HCT116 (cell line): Measurements from ENCODE around the gene GPR83. TPM values are rescaled to one million over a fixed set of nuclear protein-coding genes. Genes with fewer than 3 reads are reported as not detected.

Source experiments
- ATAC-seq: fragments of 200-7000 bp; cut with Tn5 transposase; 2 replicates; pipeline ENCODE4 v1.9.1; 2020; ENCODE audit warnings: mild to moderate bottlenecking, moderate library complexity
- BruUV-seq: library from RNA; stranded (reverse); fragments of 400-500 nt; replicated peaks from 2 replicates; lab custom pipeline; 2021; lab: Mats Ljungman, UMichigan
- CTCF ChIA-PET: fragments of 300-600 bp; sonication (Branson Sonifier 250); formaldehyde crosslinking; loops from one replicate; lab custom pipeline; 2021; ENCODE audit warnings: antibody characterized with exemption; lab: Charles Lee
- POLR2A ChIA-PET: fragments of 300-600, 350-600 bp; sonication (Branson Sonifier 250); formaldehyde crosslinking; loops from one replicate; lab custom pipeline; 2021; ENCODE audit warnings: antibody characterized with exemption; lab: Charles Lee
- RAD21 ChIA-PET, 2 experiments: fragments of 300-600 bp; sonication (Branson Sonifier 250); formaldehyde crosslinking; loops; one replicate each; lab custom pipeline; 2023; ENCODE audit warnings: low total read pairs in 2 of 2; ENCODE audit not compliant: uncharacterized antibody in 2 of 2, unreplicated experiment in 2 of 2, low non-redundant PET in 1 of 2; lab: Charles Lee
- DNase-seq: peaks from one replicate; pipeline ENCODE4 v3.0.0-alpha.2; 2010; ENCODE audit warnings: low read depth, low spot score
- H2AFZ ChIP-seq: fragments of 200-600 bp; shearing (Covaris generic), sonication (generic); 2 replicates; pipeline ENCODE4 v1.6.1; 2017; ENCODE audit warnings: low read depth, mixed run types, mixed read lengths, antibody characterized with exemption, low read length; ENCODE audit not compliant: poor library complexity, severe bottlenecking
- H3K27ac ChIP-seq: 2 replicates; pipeline ENCODE4 v1.5.1; 2012; ENCODE audit warnings: low read depth, low read length
- H3K27me3 ChIP-seq: fragments of 200-600 bp; sonication (generic); 2 replicates; pipeline ENCODE4 v1.6.1; 2016; ENCODE audit warnings: mixed run types, low read length, mixed read lengths; ENCODE audit not compliant: insufficient read depth
- H3K36me3 ChIP-seq, 2 experiments: fragments of 200-500 bp in 1 of 2; fragments of 200-600 bp in 1 of 2; sonication (Bioruptor generic) in 1 of 2; sonication (generic) in 1 of 2; 2 replicates each; pipeline versions ENCODE4 v1.5.1 to v1.6.1; 2014 to 2016; ENCODE audit warnings: low read length in 2 of 2, inconsistent platforms in 1 of 2, mixed read lengths in 1 of 2, mixed run types in 1 of 2; ENCODE audit not compliant: insufficient read depth in 2 of 2, control insufficient read depth in 1 of 2
- H3K4me1 ChIP-seq, 2 experiments: fragments of 200-600 bp in 1 of 2; sonication (generic) in 1 of 2; 2 replicates each; pipeline versions ENCODE4 v1.5.1 to v1.6.1; 2012 to 2017; ENCODE audit warnings: low read length in 2 of 2, inconsistent platforms in 1 of 2, mild to moderate bottlenecking in 1 of 2, mixed read lengths in 1 of 2, mixed run types in 1 of 2, moderate library complexity in 1 of 2; ENCODE audit not compliant: insufficient read depth in 2 of 2, control insufficient read depth in 1 of 2
- H3K4me2 ChIP-seq: fragments of 200-600 bp; sonication (generic); 2 replicates; pipeline ENCODE4 v1.6.1; 2017; ENCODE audit warnings: mixed run types, low read length, mixed read lengths
- H3K4me3 ChIP-seq, 2 experiments: fragments of 200-600 bp in 1 of 2; sonication (generic) in 1 of 2; replicated peaks in 1 of 2; 2 replicates each; pipeline ENCODE4 v1.5.1; 2011 to 2016; ENCODE audit warnings: low read length in 2 of 2, control low read depth in 1 of 2, low read depth in 1 of 2, mild to moderate bottlenecking in 1 of 2, mixed read lengths in 1 of 2, mixed run types in 1 of 2
- H3K79me2 ChIP-seq: fragments of 200-600 bp; sonication (generic); 2 replicates; pipeline ENCODE4 v1.6.1; 2017; ENCODE audit warnings: mild to moderate bottlenecking, mixed run types, low read length, moderate library complexity, mixed read lengths; ENCODE audit not compliant: insufficient read depth
- H3K9ac ChIP-seq: fragments of 200-600 bp; sonication (generic); 2 replicates; pipeline ENCODE4 v1.6.1; 2016; ENCODE audit warnings: low read length, mixed read lengths
- H3K9me2 ChIP-seq: fragments of 200-600 bp; sonication (generic), shearing (Covaris generic); 2 replicates; pipeline ENCODE4 v1.6.1; 2017; ENCODE audit warnings: mixed run types, mild to moderate bottlenecking, moderate library complexity; ENCODE audit not compliant: insufficient read depth
- H3K9me3 ChIP-seq, 2 experiments: fragments of 200-500 bp in 1 of 2; fragments of 200-600 bp in 1 of 2; sonication (Bioruptor generic) in 1 of 2; sonication (generic) in 1 of 2; 2 replicates each; pipeline ENCODE4 v1.6.1; 2014 to 2017; ENCODE audit warnings: low read length in 2 of 2, mixed read lengths in 2 of 2, inconsistent platforms in 1 of 2, low read depth in 1 of 2, mild to moderate bottlenecking in 1 of 2, mixed run types in 1 of 2, moderate library complexity in 1 of 2; ENCODE audit not compliant: control insufficient read depth in 1 of 2, insufficient read depth in 1 of 2
- H4K20me1 ChIP-seq: fragments of 200-600 bp; sonication (generic), shearing (Covaris generic); 2 replicates; pipeline ENCODE4 v1.6.1; 2017; ENCODE audit warnings: mixed run types, mild to moderate bottlenecking, moderate library complexity; ENCODE audit not compliant: insufficient read depth
- CEBPB ChIP-seq: IDR thresholded peaks from 2 replicates; pipeline ENCODE4 v1.6.1; 2012; ENCODE audit warnings: low read depth
- ELF1 ChIP-seq: IDR thresholded peaks from 2 replicates; pipeline ENCODE4 v1.6.1; 2012; ENCODE audit warnings: low read depth, borderline replicate concordance
- EZH2phosphoT487 ChIP-seq: fragments of 200-600 bp; IDR thresholded peaks from 2 replicates; pipeline ENCODE4 v1.6.1; 2018; ENCODE audit warnings: antibody characterized with exemption, borderline replicate concordance
- FOSL1 ChIP-seq: IDR thresholded peaks from 2 replicates; pipeline ENCODE4 v1.6.1; 2012; ENCODE audit warnings: low read depth
- JUND ChIP-seq: IDR thresholded peaks from 2 replicates; pipeline ENCODE4 v1.6.1; 2012
- POLR2A ChIP-seq: IDR thresholded peaks from 2 replicates; pipeline ENCODE4 v1.7.0; 2011; ENCODE audit warnings: borderline replicate concordance; ENCODE audit not compliant: insufficient read depth, insufficient read length; ENCODE audit errors: extremely low read depth
- RAD21 ChIP-seq: IDR thresholded peaks from 2 replicates; pipeline ENCODE4 v1.6.1; 2012; ENCODE audit warnings: low read depth, mild to moderate bottlenecking
- SIN3A ChIP-seq: IDR thresholded peaks from 2 replicates; pipeline ENCODE4 v1.6.1; 2012; ENCODE audit warnings: low read depth
- TCF7L2 ChIP-seq: IDR thresholded peaks from 2 replicates; pipeline ENCODE4 v1.7.0; 2011; ENCODE audit warnings: borderline replicate concordance, inconsistent platforms; ENCODE audit not compliant: insufficient read depth, insufficient read length; ENCODE audit errors: extremely low read depth
- ZFX ChIP-seq: fragments of 450-650 bp; IDR thresholded peaks from 2 replicates; pipeline ENCODE4 v1.6.1; 2017
- intact Hi-C: fragments of 100-400 bp; cut with micrococcal nuclease; formaldehyde crosslinking; loops from 2 replicates; pipeline ENCODE4 v1.10.0; 2022
- total RNA-seq: library from RNA; stranded (reverse); gene quantifications from one replicate; pipeline ENCODE4 v1.2.1, GENCODE V29; 2021; ENCODE audit not compliant: unreplicated experiment
- TF ChIP-seq, protein P1 (sequence below): IDR thresholded peaks from 2 replicates; pipeline ENCODE4 v1.6.1; 2012
- TF ChIP-seq, protein P2 (sequence below): IDR thresholded peaks from 2 replicates; pipeline ENCODE4 v1.6.1; 2011; ENCODE audit warnings: mild to moderate bottlenecking, low read length, moderate library complexity; ENCODE audit not compliant: insufficient replicate concordance; ENCODE audit errors: extremely low read depth
- TF ChIP-seq, protein P3 (sequence below), 3 experiments: fragments of 200-600 bp in 1 of 3; sonication (generic) in 1 of 3; IDR thresholded peaks in 2 of 3; conservative IDR thresholded peaks in 1 of 3; 2 replicates each; pipeline ENCODE4 v1.5.1; 2012 to 2017; ENCODE audit warnings: low read depth in 2 of 3, low read length in 2 of 3, antibody characterized with exemption in 1 of 3, borderline replicate concordance in 1 of 3, control low read depth in 1 of 3, mild to moderate bottlenecking in 1 of 3, mixed read lengths in 1 of 3, mixed run types in 1 of 3, moderate library complexity in 1 of 3; ENCODE audit not compliant: insufficient read depth in 1 of 3
- TF ChIP-seq, protein P4 (sequence below): IDR thresholded peaks from 2 replicates; pipeline ENCODE4 v1.6.1; 2012

Gene GPR83
- total RNA-seq, 1 experiment from 2014 or later: 0.39 TPM

DNA sequence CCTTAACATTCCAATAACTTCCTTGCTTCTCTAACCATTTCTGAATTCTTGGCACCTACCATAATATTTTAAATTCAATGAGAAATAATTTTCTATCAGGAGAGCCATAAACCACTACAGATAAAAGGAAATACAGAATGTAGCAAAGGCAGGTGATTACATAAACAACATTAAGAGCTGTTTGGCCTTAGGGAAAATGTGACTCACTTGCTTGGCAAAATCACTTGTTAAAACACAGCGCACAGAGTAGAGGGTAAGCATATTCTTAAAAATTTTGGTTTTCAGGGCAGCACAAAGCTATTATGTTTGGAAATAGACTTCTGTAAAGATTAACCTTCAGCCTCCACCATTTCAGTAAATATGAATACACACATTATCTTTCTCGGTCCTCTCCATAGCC, 70.4 kb downstream of the GPR83 start:
- intact Hi-C loops: no loop called here
- Histone ChIP-seq H3K9me3 (no peaks in the 10 kb centered on the region), H3K27ac (no peak overlapping the region), H3K4me3 (no peak overlapping the region), H3K27me3 (no peaks in the 10 kb centered on the region), H2AFZ (no peak overlapping the region), H4K20me1 (no peaks in the 10 kb centered on the region), H3K4me2 (no peak overlapping the region), H3K9ac (no peak overlapping the region), H3K79me2 (no peaks in the 10 kb centered on the region), H3K9me2 (no peaks in the 10 kb centered on the region), H3K4me1 (no peaks in the 10 kb centered on the region; a peak in 1 of 4 replicates), H3K36me3 (no peaks in the 10 kb centered on the region)
- TF ChIP-seq JUND (peak; percentile 16; the same call in 1 of the 2 replicates), ZFX (no peak)
- no peak for ATAC-seq
- ChIA-PET POLR2A (no interaction called here), RAD21 (no interaction called here), CTCF (no interaction called here)
- DNase-seq: no peak
- BruUV-seq: no TSS peak

DNA sequence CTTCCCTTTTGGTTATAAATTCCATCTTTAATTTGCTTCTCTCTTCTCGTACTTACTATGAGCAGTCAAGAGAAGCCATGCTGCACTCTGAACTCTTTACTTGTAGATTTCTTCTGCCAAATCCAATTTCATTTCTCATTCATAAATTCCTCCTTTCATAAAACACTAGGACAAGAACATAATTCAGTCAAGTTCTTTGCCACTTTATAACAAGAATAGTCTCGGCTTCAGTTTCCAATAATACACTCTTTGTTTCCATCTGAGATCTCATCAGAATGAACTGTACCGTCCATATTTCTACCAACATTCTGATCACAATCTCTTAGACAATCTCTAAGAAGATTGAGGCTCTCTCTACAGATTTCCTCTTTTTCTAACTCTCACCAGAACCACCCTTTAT, 71.7 kb downstream of the GPR83 start:
- no peaks in the 10 kb centered on the region for H3K9me2 ChIP-seq
- no peak overlapping the region for H3K9ac ChIP-seq
- H4K20me1 ChIP-seq: no peaks in the 10 kb centered on the region
- no peak overlapping the region for H3K27ac ChIP-seq
- H3K79me2 ChIP-seq: no peaks in the 10 kb centered on the region
- no peak overlapping the region for H3K4me3 ChIP-seq
- ChIA-PET CTCF (no interaction called here), RAD21 (no interaction called here), POLR2A (no interaction called here)
- BruUV-seq: no TSS peak
- intact Hi-C loops: loop anchor here (10.0 kb wide), 1 partner anchor 435 kb away; no protein-coding TSS in a partner anchor
- H3K9me3 ChIP-seq: no peaks in the 10 kb centered on the region
- no peak overlapping the region for H2AFZ ChIP-seq
- H3K27me3 ChIP-seq: no peaks in the 10 kb centered on the region
- no peaks in the 10 kb centered on the region for H3K36me3 ChIP-seq
- no peak for DNase-seq
- TF ChIP-seq RAD21 (no peak), EZH2phosphoT487 (no peak), POLR2A (no peak), JUND (no peak), ZFX (no peak), ELF1 (no peak), CEBPB (no peak), FOSL1 (no peak), SIN3A (no peak), TCF7L2 (no peak)
- TF ChIP-seq, protein P1, sequence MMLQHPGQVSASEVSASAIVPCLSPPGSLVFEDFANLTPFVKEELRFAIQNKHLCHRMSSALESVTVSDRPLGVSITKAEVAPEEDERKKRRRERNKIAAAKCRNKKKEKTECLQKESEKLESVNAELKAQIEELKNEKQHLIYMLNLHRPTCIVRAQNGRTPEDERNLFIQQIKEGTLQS: no peak
- TF ChIP-seq, protein P2, sequence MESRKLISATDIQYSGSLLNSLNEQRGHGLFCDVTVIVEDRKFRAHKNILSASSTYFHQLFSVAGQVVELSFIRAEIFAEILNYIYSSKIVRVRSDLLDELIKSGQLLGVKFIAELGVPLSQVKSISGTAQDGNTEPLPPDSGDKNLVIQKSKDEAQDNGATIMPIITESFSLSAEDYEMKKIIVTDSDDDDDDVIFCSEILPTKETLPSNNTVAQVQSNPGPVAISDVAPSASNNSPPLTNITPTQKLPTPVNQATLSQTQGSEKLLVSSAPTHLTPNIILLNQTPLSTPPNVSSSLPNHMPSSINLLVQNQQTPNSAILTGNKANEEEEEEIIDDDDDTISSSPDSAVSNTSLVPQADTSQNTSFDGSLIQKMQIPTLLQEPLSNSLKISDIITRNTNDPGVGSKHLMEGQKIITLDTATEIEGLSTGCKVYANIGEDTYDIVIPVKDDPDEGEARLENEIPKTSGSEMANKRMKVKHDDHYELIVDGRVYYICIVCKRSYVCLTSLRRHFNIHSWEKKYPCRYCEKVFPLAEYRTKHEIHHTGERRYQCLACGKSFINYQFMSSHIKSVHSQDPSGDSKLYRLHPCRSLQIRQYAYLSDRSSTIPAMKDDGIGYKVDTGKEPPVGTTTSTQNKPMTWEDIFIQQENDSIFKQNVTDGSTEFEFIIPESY: no peak
- TF ChIP-seq, protein P3, sequence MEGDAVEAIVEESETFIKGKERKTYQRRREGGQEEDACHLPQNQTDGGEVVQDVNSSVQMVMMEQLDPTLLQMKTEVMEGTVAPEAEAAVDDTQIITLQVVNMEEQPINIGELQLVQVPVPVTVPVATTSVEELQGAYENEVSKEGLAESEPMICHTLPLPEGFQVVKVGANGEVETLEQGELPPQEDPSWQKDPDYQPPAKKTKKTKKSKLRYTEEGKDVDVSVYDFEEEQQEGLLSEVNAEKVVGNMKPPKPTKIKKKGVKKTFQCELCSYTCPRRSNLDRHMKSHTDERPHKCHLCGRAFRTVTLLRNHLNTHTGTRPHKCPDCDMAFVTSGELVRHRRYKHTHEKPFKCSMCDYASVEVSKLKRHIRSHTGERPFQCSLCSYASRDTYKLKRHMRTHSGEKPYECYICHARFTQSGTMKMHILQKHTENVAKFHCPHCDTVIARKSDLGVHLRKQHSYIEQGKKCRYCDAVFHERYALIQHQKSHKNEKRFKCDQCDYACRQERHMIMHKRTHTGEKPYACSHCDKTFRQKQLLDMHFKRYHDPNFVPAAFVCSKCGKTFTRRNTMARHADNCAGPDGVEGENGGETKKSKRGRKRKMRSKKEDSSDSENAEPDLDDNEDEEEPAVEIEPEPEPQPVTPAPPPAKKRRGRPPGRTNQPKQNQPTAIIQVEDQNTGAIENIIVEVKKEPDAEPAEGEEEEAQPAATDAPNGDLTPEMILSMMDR (IDR thresholded peaks at IDR 0.05 in 2 of 3, conservative IDR thresholded peaks at IDR 0.05 in 1 of 3; ENCODE audit: borderline replicate concordance in 1 of 3, insufficient read depth in 1 of 3, low read depth in 2 of 3, low read length in 2 of 3): no peak
- TF ChIP-seq, protein P4, sequence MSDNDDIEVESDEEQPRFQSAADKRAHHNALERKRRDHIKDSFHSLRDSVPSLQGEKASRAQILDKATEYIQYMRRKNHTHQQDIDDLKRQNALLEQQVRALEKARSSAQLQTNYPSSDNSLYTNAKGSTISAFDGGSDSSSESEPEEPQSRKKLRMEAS: no peak
- no peak for ATAC-seq
- H3K4me1 ChIP-seq: no peaks in the 10 kb centered on the region; a peak in 1 of 4 replicates
- H3K4me2 ChIP-seq: no peak overlapping the region
